ENCODE measurements around the gene MYO3B.
"Not testable (repeated sequence)": the region's sequence is repeated elsewhere in the genome, so short reads cannot be mapped to it uniquely, and the experiment has no call there.

The MYO3B gene

GRCh38 chr2:170605862-170606261 is 427.9 kb downstream of the MYO3B start:
- no peak for DNase-seq (ENCODE audit: low read depth in 1 of 2, low spot score in 1 of 2)

- DNase-seq (ENCODE audit: low read depth in 1 of 2, low spot score in 1 of 2): no peak
These were observed 429.2 kb downstream of the MYO3B start for GRCh38 chr2:170607171-170607570.

GRCh38 chr2:170610615-170611014 is 432.7 kb downstream of the MYO3B start:
- DNase-seq (ENCODE audit: low read depth in 1 of 2, low spot score in 1 of 2): no peak

- DNase-seq (ENCODE audit: low read depth in 1 of 2, low spot score in 1 of 2): not testable (repeated sequence)
These were observed 441.0 kb downstream of the MYO3B start for GRCh38 chr2:170618948-170619347.

GRCh38 chr2:170635094-170635493 is 457.1 kb downstream of the MYO3B start:
- DNase-seq (ENCODE audit: low read depth in 1 of 2, low spot score in 1 of 2): not testable (repeated sequence)

- DNase-seq (ENCODE audit: low read depth in 1 of 2, low spot score in 1 of 2): no peak
These were observed 461.7 kb downstream of the MYO3B start for GRCh38 chr2:170639635-170640034.

- DNase-seq (ENCODE audit: low read depth in 1 of 2, low spot score in 1 of 2): no peak
These were observed 464.0 kb downstream of the MYO3B start for GRCh38 chr2:170641961-170642360.

GRCh38 chr2:170643346-170643745 is 465.4 kb downstream of the MYO3B start:
- no peak for DNase-seq (ENCODE audit: low read depth in 1 of 2, low spot score in 1 of 2)

GRCh38 chr2:170647741-170648436 is 469.9 kb downstream of the MYO3B start:
- no peak for DNase-seq (ENCODE audit: low read depth in 1 of 2, low spot score in 1 of 2)

GRCh38 chr2:170651624-170652325 is 473.8 kb downstream of the MYO3B start:
- DNase-seq (ENCODE audit: low read depth in 1 of 2, low spot score in 1 of 2): no peak

GRCh38 chr2:170652637-170653417 is 474.9 kb downstream of the MYO3B start:
- no peak for DNase-seq (ENCODE audit: low read depth in 1 of 2, low spot score in 1 of 2)

GRCh38 chr2:170656669-170657068 is 478.7 kb downstream of the MYO3B start:
- no peak for DNase-seq (ENCODE audit: low read depth in 1 of 2, low spot score in 1 of 2)

GRCh38 chr2:170660409-170660808 is 482.5 kb downstream of the MYO3B start:
- DNase-seq (ENCODE audit: low read depth in 1 of 2, low spot score in 1 of 2): no peak

- DNase-seq (ENCODE audit: low read depth in 1 of 2, low spot score in 1 of 2): no peak
These were observed 487.8 kb downstream of the MYO3B start for GRCh38 chr2:170665743-170666142.

- no peak for DNase-seq (ENCODE audit: low read depth in 1 of 2, low spot score in 1 of 2)
These were observed 492.0 kb downstream of the MYO3B start for GRCh38 chr2:170669909-170670308.

GRCh38 chr2:170670651-170671050 is 492.7 kb downstream of the MYO3B start:
- DNase-seq (ENCODE audit: low read depth in 1 of 2, low spot score in 1 of 2): no peak

- no peak for DNase-seq (ENCODE audit: low read depth in 1 of 2, low spot score in 1 of 2)
These were observed 493.1 kb downstream of the MYO3B start for GRCh38 chr2:170671079-170671478.

- not testable (repeated sequence) for DNase-seq (ENCODE audit: low read depth in 1 of 2, low spot score in 1 of 2)
These were observed 496.3 kb downstream of the MYO3B start for GRCh38 chr2:170674282-170674681.

- DNase-seq (ENCODE audit: low read depth in 1 of 2, low spot score in 1 of 2): no peak
These were observed 497.8 kb downstream of the MYO3B start for GRCh38 chr2:170675701-170676100.

GRCh38 chr2:170679607-170680079 is 501.7 kb downstream of the MYO3B start:
- no peak for DNase-seq (ENCODE audit: low read depth in 1 of 2, low spot score in 1 of 2)

- DNase-seq (ENCODE audit: low read depth in 1 of 2, low spot score in 1 of 2): no peak
These were observed 502.4 kb downstream of the MYO3B start for GRCh38 chr2:170680172-170680941.

Data from activated T-helper 1 cell treated with anti-CD3 and anti-CD28 coated beads, Interleukin-2, amount 50 U/mL, for 16 hours (primary cell).